Transverse colon (tissue), 3 donors: ENCODE results near the gene TNFSF9.

ENCODE experiments used
- CTCF ChIP-seq, 5 experiments: fragments of 200-600 bp in 3 of 5; fragments of 450-650 bp in 2 of 5; sonication (generic) in 3 of 5; IDR thresholded peaks; 1 replicate in 2 of 5; 2 replicates in 3 of 5; pipeline ENCODE4 v1.5.1; 2016 to 2017; ENCODE audit warnings: antibody characterized with exemption in 5 of 5, inconsistent platforms in 3 of 5, mild to moderate bottlenecking in 2 of 5, moderate library complexity in 1 of 5
- POLR2A ChIP-seq: fragments of 450-650 bp; IDR thresholded peaks from one replicate; pipeline ENCODE4 v1.6.1; 2016; ENCODE audit warnings: antibody characterized with exemption, mild to moderate bottlenecking, moderate library complexity

GRCh38 chr19:6491802-6492592 is 38.8 kb upstream of the TNFSF9 start:
- TF ChIP-seq CTCF (IDR thresholded peaks at IDR 0.05): no peak
- TF ChIP-seq POLR2A: no peak
